B cell (primary cell): ENCODE results near the gene CTTNBP2NL.

ENCODE experiments used
- EZH2 ChIP-seq: IDR thresholded peaks from 2 replicates; pipeline ENCODE4 v1.6.1; 2012; ENCODE audit warnings: borderline replicate concordance, low read depth, mild to moderate bottlenecking, moderate library complexity, low read length; ENCODE audit not compliant: insufficient read depth, poor library complexity, severe bottlenecking
- TF ChIP-seq, protein P1 (sequence below): fragments of 200-600 bp; IDR thresholded peaks from one replicate; pipeline ENCODE4 v1.8.0; 2022; ENCODE audit warnings: antibody characterized with exemption, mild to moderate bottlenecking

DNA sequence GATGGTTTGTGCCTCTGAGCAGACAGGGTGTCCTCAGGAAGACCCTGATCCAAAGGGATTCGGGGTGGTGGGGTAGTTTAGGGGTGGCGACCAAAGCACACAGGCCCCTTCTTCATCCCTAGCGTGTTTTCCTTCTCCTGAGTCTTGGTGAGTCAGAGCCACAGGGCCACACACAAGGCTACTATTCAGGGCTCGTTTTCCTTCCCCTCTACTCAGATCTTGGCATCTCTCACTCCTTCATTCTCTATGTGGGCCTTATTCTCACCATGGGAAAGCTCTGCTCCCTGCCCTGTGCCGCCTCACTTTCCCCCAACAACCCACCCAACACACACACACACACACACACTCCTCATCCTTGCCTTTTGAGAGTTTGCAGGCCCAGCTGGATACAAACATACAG, 69.1 kb downstream of the CTTNBP2NL start:
- TF ChIP-seq EZH2 = no peak
- TF ChIP-seq, protein P1, sequence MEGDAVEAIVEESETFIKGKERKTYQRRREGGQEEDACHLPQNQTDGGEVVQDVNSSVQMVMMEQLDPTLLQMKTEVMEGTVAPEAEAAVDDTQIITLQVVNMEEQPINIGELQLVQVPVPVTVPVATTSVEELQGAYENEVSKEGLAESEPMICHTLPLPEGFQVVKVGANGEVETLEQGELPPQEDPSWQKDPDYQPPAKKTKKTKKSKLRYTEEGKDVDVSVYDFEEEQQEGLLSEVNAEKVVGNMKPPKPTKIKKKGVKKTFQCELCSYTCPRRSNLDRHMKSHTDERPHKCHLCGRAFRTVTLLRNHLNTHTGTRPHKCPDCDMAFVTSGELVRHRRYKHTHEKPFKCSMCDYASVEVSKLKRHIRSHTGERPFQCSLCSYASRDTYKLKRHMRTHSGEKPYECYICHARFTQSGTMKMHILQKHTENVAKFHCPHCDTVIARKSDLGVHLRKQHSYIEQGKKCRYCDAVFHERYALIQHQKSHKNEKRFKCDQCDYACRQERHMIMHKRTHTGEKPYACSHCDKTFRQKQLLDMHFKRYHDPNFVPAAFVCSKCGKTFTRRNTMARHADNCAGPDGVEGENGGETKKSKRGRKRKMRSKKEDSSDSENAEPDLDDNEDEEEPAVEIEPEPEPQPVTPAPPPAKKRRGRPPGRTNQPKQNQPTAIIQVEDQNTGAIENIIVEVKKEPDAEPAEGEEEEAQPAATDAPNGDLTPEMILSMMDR = no peak
